ENCODE measurements around the gene RNF220.
A peak's percentile ranks its signal among the peaks of the same experiment; 100 is the strongest.

RNF220 gene

GRCh38 chr1:44591381-44591780 is 186.3 kb downstream of the RNF220 start:
- DNase-seq, result peak; percentile 45 to 60

GRCh38 chr1:44592208-44593145 is 187.4 kb downstream of the RNF220 start:
- peak in 1 of 2 donors; percentile 13 for DNase-seq

- DNase-seq, result no peak
Measured at GRCh38 chr1:44594353-44594752, 189.3 kb downstream of the RNF220 start.

GRCh38 chr1:44594871-44595735 is 190.0 kb downstream of the RNF220 start:
- peak; percentile 67 to 72 for DNase-seq

- DNase-seq, result no peak
Measured at GRCh38 chr1:44596511-44596910, 191.5 kb downstream of the RNF220 start.

GRCh38 chr1:44598167-44598566 is 193.1 kb downstream of the RNF220 start:
- no peak for DNase-seq

GRCh38 chr1:44602634-44603628 is 197.9 kb downstream of the RNF220 start:
- DNase-seq, result no peak

- no peak for DNase-seq
Measured at GRCh38 chr1:44603718-44604117, 198.7 kb downstream of the RNF220 start.

- no peak for DNase-seq
Measured at GRCh38 chr1:44604157-44604955, 199.3 kb downstream of the RNF220 start.

GRCh38 chr1:44605914-44606615 is 201.0 kb downstream of the RNF220 start:
- DNase-seq, result no peak

- DNase-seq, result no peak
Measured at GRCh38 chr1:44606701-44607281, 201.7 kb downstream of the RNF220 start.

- no peak for DNase-seq
Measured at GRCh38 chr1:44608141-44608540, 203.1 kb downstream of the RNF220 start.

- DNase-seq, result peak in 1 of 2 donors; percentile 18
Measured at GRCh38 chr1:44609412-44609767, 204.3 kb downstream of the RNF220 start.

- no peak for DNase-seq
Measured at GRCh38 chr1:44609768-44610526, 204.9 kb downstream of the RNF220 start.

GRCh38 chr1:44610527-44611148 is 205.6 kb downstream of the RNF220 start:
- no peak for DNase-seq

GRCh38 chr1:44611419-44611818 is 206.4 kb downstream of the RNF220 start:
- no peak for DNase-seq

GRCh38 chr1:44611866-44612265 is 206.8 kb downstream of the RNF220 start:
- DNase-seq, result no peak

GRCh38 chr1:44613941-44614340 is 208.9 kb downstream of the RNF220 start:
- no peak for DNase-seq
